SKM-1 (cell line): ENCODE results near the gene ATP2B2.
A peak's percentile ranks its signal among the peaks of the same experiment; 100 is the strongest.

Source experiments
- DNase-seq: peaks from one replicate; lab custom pipeline; 2025; ENCODE audit not compliant: unreplicated experiment; lab: John Stamatoyannopoulos, UW

The ATP2B2 gene

DNA sequence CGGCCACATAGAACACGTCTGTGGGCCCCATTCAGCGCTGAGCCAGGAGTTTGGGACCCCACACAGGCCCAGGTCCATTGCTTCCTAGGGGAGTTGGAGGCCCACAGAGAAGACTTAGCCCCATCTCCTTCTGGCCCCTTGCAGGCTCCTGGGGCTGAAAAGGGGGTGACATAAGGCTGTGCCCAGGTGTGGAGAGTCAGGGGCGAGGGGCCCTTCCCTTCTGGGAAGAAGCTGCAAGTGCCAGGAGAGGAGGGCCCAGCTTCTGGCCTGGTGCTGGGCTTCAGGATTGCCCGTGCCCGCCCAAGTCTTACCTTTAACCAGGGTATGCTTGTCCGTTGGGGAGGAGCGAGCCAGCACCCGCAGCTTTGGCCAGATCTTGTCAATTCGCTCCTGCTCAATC, 155.6 kb downstream of the ATP2B2 start:
- no peak for DNase-seq

GRCh38 chr3:10348404-10348721, 157.0 kb downstream of the ATP2B2 start:
- DNase-seq: no peak

GRCh38 chr3:10347648-10348403, 157.6 kb downstream of the ATP2B2 start:
- no peak for DNase-seq

- no peak for DNase-seq
Observed at GRCh38 chr3:10345911-10346310, 159.5 kb downstream of the ATP2B2 start.

GRCh38 chr3:10344944-10345575, 160.3 kb downstream of the ATP2B2 start:
- DNase-seq: no peak

DNA sequence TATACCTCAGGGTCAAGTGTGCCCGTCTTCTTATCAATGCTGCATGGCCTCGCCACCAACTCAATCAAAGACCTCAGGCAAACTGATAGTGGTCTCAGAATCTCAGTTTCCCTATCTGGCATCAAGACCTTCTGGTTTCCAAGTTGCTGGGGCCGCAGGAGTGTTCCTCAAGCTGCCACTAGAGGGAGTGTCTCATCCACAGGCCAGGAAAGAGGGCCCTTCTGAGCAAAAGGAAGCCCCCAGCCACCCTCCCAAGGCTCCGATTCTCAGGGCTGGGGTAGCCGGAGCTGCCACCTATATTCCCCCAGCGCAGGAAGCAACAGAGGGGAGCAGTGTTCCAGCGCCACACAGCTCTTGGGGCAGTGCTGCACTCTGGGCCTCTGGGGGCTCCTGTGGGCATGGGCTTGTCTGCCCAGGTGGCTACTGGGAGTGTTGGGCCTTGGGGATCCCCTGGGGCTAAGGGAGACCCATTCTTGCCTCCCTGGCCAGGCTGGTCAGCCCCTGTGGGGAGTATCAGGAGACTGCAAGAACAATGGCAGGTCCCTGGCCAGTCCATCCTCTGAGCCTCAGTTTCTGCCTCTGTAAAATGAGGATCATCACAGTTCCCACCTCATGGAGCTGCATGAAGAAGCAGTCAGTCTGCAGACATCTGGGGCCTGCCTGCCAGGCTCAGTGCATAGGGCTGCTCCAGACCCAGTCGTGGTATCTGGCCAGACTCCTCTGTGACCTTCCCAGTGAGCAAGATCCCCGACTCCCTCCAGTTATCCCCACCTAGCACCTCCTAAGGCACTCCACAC, 161.0 kb downstream of the ATP2B2 start:
- peak; percentile 37 for DNase-seq

GRCh38 chr3:10343526-10343925, 161.9 kb downstream of the ATP2B2 start:
- DNase-seq: no peak

DNA sequence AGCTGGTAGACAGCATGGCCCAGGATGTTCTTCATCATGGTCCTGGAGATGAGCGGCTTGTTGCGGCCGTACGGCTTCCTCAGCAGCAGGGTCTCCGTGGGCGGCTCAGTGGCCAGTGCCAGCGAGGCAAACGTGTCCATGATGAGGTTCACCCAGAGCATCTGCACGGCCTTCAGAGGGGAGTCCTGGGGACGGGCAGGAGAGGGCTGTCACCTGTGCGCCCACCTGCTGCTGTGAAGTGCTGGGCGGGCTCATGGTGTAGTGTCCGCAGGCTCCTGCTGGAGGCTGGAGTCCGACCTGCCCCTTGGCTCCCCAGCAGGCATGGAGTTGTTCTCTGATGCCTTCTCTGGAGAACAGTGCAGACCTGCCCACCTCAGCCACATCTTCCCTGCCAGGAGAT, 162.6 kb downstream of the ATP2B2 start:
- no peak for DNase-seq

GRCh38 chr3:10341901-10342398, 163.4 kb downstream of the ATP2B2 start:
- DNase-seq: no peak

DNA sequence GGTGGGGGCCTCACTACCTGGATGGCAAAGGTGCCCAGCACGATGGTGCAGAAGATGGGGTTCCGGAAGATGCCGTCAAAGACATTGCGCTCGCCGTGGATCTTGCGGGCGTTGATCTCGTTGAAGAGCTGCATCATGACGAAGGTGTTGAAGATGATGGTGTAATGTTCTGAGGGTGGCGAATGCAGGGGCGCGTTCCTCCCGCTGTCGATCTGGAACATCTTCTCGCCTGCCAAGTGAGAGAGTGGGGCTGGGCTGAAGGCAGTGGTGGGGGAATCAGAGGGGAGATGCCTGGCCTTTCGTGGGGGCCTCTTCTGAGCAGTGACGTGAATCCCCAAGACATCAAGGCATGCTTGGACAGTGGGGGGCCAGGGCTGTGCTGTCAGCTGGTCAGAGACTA, 164.9 kb downstream of the ATP2B2 start:
- DNase-seq: no peak

DNA sequence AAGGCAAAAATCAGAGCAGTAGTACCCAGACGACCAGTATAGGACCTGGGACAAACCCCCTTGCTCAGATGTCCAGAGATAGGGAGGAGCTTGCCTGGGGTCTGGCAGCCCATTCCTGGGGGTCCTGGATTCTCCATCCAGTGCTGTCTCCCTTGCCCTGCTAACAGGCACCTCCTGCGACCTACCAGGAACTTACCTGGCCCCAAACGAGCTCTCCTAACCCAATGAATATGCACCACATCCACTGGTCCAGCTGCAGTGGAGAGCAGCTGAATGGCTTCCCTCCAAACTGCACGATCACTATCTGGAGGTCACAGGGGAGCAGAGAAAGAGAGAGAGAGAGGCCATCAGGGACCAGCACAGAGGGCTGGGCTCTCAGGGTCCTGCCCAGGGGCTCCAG, 165.3 kb downstream of the ATP2B2 start:
- DNase-seq: no peak

DNA sequence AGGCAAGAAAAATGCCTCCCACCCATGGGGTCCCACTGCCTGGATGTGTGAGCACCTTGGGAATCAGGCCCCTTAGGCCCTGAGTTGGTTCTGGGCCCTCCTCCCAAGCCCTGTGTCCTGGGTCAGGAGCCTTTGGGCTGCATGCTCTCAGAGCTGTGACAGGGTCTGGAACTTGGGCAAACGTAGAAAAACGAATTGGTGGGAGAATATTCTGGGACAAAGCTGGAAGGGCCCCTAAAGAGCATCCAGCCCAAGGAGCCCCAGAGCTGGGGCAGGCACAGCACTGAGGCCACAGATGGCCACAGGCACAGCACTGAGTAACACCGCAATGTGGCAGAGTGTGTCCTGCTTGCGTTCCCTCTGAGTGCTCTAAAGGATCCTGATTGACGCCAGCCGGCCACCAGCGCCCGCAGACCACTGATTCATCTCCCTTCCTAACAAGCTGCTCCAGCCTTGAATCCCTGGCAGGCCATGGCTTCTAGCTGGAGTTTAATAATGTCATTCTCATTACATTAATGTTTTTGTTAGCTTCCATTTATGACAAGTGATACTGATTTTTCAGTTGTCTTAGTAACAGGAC, 165.9 kb downstream of the ATP2B2 start:
- DNase-seq: no peak

DNA sequence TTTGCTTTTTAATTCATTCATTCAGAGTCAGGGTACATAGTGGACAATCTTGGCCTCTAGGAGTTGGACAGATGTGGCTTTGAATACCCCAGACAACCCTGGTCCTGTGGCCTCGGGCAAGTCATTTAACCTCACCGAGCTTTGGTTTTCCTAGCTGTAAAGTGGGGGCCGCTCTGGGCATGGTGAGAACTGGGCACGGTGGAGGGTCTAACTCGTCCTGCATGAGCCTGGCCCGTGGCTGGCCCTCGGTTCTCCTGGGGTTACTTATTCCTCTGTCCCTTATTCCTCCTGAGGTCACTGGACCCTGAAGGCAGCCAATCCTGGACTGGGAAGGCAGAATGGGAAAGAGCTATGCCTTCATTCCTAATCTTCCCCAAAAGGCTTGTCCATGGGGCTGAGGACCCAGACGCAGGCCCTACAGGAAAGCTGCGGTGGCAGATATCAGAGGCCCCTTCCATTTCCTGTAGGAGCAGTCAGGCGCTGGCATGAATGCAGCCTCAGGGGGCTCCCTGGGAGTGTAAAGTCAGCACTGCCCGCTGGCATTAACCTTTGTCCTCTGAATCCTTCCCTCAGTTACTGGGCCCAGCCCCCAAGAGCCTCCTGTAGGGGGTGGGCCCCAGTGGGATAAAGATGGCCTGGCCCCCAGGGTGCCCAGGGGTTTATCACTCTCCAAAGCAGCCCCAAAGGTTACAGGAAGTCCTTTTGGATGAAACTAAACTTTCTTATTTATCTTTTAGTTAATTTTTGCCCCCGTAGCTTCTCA, 166.6 kb downstream of the ATP2B2 start:
- DNase-seq: no peak

DNA sequence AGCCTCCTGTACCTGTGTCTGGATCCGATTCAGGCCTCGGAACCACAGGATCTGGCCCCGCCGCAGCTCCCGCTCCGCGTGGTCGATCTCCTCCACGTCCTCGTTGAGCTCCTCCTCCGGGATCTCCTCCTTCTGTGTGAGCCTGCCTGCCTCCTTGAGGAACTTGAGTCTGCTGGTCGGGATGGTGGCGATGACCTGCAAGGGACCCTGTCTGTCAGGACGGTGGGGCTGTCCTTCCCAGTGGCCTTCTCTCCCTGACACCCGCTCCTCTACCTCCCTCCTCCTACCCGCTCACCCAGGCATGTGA, 167.3 kb downstream of the ATP2B2 start:
- DNase-seq: no peak

DNA sequence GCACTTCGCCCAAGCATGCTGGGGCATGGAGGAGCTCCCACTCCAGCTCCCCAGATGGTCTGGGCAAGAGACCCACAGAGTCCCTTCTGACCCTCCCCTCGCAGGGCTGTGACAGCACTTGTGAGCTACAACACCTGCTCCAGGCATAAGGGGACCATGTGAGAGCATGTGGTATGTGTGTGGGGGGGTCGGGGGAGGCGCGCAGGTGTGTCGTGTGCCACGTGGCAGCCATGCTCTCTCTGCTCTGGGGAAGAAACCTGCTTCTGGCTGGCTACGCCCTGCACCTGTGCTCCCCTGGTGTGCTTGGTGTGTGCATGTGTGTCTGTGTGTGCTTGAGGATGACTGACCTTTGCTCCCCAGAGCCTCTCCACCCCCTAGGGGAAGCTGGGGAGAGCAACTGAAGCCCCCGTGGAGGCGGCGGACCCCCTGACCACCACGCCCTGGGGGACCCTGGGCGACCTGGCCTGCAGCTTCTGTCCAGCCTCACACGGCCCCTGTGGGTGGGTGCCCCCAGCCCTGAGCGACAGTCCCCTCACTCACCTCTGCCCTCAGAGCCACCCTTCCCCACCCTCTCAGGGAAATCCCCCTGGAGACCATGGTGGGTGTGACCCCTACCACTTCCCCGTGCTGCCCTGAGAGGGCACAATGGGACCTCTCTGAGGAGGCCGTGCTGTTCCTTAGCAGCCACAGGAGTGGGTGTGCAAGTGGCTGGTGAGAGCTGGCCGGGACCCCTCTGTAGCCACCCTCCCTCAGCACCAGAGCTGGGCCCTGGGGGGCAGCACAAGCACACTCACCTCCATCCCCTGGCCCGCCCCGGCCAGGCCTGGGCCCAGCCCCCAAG, 167.8 kb downstream of the ATP2B2 start:
- DNase-seq: no peak

- no peak for DNase-seq
Observed at GRCh38 chr3:10336761-10337160, 168.6 kb downstream of the ATP2B2 start.

- no peak for DNase-seq
Observed at GRCh38 chr3:10335871-10336622, 169.3 kb downstream of the ATP2B2 start.

DNA sequence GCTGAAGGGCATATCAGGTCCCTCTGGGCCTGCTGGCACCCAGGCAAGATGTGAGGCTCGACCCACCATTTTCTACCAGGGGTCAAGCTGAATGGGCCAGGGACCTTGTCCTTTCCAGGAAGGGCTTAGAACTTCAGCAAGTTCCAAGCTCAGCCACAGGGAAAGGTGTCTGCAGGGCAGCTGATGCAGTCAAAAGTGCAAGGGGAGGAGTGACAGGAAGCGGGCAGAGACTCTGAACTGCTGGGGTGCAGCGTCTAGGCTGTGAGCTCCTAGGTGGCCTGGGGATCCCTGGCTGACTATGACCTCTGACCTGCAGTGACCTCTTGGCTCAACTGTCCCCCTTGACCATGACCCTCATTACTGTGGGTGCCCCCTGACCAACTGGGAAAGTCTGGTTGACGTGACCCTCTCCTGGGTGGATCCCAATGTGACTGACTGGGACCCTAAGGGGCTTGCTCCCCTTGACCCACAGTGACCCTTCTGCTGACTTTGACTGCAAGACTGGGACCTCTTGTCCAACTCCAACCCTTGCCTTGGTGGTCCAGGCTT, 170.1 kb downstream of the ATP2B2 start:
- no peak for DNase-seq

DNA sequence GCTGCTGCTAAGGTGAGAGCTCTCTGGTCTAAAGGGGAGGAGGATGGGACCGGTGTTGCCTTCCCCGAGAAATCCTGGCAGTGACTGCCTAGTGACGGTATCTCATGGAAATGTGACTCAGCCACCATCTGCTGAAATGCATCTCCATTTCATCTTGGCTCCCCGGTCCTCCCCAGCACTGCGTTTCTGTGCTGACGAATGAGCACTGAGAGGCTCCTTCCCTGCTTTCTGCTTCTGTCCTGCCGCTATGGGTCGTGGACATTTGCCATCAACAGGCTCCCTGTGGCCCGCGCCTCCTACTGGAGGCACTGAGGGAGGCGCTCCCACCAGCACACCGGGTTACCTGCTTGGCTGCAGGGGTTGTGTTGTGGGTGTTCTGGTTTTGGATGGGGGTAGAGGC, 170.9 kb downstream of the ATP2B2 start:
- no peak for DNase-seq
